MCF 10A (cell line): ENCODE measurements around the gene ATP5F1E. TPM values are rescaled to one million over a fixed set of nuclear protein-coding genes. Genes with fewer than 3 reads are reported as not detected.

Source experiments
- BruUV-seq: library from RNA; stranded (reverse); fragments of 400-500 nt; replicated peaks from 2 replicates; lab custom pipeline; 2021; lab: Mats Ljungman, UMichigan
- CTCF ChIA-PET: fragments of 300-600 bp; sonication (Branson Sonifier 250); formaldehyde crosslinking; extraction: SDS; loops from one replicate; lab custom pipeline; 2021; ENCODE audit warnings: antibody characterized with exemption, inconsistent platforms; lab: Yijun Ruan, JAX
- POLR2A ChIA-PET: fragments of 300-600, 350-650 bp; sonication (Branson Sonifier 250); formaldehyde crosslinking; extraction: SDS; loops from one replicate; lab custom pipeline; 2020; ENCODE audit warnings: antibody characterized with exemption, inconsistent platforms; lab: Yijun Ruan, JAX
- DNase-seq: peaks from one replicate; pipeline ENCODE4 v3.0.0-alpha.2; 2018; ENCODE audit not compliant: unreplicated experiment
- H3K27ac Mint-ChIP-seq: one replicate; pipeline ENCODE4 v1.8.0; 2022; ENCODE audit warnings: mild to moderate bottlenecking, low read depth, mixed read lengths; ENCODE audit not compliant: unreplicated experiment
- H3K27me3 Mint-ChIP-seq: one replicate; pipeline ENCODE4 v1.8.0; 2022; ENCODE audit warnings: mixed read lengths; ENCODE audit not compliant: insufficient read depth, unreplicated experiment
- H3K36me3 Mint-ChIP-seq: one replicate; pipeline ENCODE4 v1.8.0; 2022; ENCODE audit warnings: mild to moderate bottlenecking, moderate library complexity, mixed read lengths; ENCODE audit not compliant: insufficient read depth, unreplicated experiment
- H3K4me1 Mint-ChIP-seq: one replicate; pipeline ENCODE4 v1.8.0; 2022; ENCODE audit warnings: mixed read lengths; ENCODE audit not compliant: insufficient read depth, unreplicated experiment
- H3K4me3 Mint-ChIP-seq: one replicate; pipeline ENCODE4 v1.8.0; 2022; ENCODE audit warnings: mild to moderate bottlenecking, moderate library complexity, mixed read lengths; ENCODE audit not compliant: unreplicated experiment
- H3K9me3 Mint-ChIP-seq: one replicate; pipeline ENCODE4 v1.8.0; 2022; ENCODE audit warnings: mixed read lengths; ENCODE audit not compliant: unreplicated experiment
- intact Hi-C: fragments of 100-400 bp; cut with micrococcal nuclease; formaldehyde crosslinking; loops from 2 replicates; pipeline ENCODE4 v1.14.1; 2022
- total RNA-seq: library from RNA; stranded (reverse); gene quantifications from 2 replicates; pipeline ENCODE4 v1.2.3, GENCODE V29; 2022
- TF ChIP-seq, protein P1 (sequence below): fragments of 200-600 bp; IDR thresholded peaks from one replicate; pipeline ENCODE4 v1.8.0; 2022; ENCODE audit warnings: antibody characterized with exemption, mild to moderate bottlenecking; ENCODE audit not compliant: unreplicated experiment

Gene ATP5F1E
- total RNA-seq, 1 experiment from 2014 or later: 69.7 TPM

DNA sequence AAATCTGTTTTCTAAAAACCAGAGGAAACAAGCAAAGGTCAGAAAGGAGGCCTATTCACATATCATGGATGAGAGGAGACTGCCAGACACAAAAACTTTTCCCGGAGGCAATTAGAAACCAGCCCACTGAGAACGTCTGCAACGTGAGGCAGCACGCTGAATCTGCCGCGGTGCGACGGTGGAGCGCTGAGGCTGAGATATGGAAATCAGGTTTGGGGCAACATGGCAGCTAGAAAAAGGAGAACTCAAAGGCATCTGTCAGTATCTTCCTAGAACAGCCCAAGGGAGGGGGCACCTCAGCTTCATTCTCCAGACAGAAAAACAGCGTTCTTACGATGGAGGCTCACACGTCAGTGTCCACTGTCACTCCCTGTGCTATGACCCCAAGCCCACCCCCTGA, 5.3 kb upstream of the ATP5F1E start:
- TF ChIP-seq, protein P1, sequence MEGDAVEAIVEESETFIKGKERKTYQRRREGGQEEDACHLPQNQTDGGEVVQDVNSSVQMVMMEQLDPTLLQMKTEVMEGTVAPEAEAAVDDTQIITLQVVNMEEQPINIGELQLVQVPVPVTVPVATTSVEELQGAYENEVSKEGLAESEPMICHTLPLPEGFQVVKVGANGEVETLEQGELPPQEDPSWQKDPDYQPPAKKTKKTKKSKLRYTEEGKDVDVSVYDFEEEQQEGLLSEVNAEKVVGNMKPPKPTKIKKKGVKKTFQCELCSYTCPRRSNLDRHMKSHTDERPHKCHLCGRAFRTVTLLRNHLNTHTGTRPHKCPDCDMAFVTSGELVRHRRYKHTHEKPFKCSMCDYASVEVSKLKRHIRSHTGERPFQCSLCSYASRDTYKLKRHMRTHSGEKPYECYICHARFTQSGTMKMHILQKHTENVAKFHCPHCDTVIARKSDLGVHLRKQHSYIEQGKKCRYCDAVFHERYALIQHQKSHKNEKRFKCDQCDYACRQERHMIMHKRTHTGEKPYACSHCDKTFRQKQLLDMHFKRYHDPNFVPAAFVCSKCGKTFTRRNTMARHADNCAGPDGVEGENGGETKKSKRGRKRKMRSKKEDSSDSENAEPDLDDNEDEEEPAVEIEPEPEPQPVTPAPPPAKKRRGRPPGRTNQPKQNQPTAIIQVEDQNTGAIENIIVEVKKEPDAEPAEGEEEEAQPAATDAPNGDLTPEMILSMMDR: no peak
- DNase-seq: no peak
- ChIA-PET POLR2A (no interaction called here), CTCF (no interaction called here)
- peaks cover 8% of the 10 kb centered on the region for H3K9me3 Mint-ChIP-seq
- BruUV-seq: no TSS peak
- intact Hi-C loops: no loop called here
- no peak overlapping the region for H3K27ac Mint-ChIP-seq
- no peaks in the 10 kb centered on the region for H3K27me3 Mint-ChIP-seq
- H3K4me1 Mint-ChIP-seq: peaks cover 25% of the 10 kb centered on the region
- H3K36me3 Mint-ChIP-seq: peaks cover 71% of the 10 kb centered on the region
- H3K4me3 Mint-ChIP-seq: no peak overlapping the region

DNA sequence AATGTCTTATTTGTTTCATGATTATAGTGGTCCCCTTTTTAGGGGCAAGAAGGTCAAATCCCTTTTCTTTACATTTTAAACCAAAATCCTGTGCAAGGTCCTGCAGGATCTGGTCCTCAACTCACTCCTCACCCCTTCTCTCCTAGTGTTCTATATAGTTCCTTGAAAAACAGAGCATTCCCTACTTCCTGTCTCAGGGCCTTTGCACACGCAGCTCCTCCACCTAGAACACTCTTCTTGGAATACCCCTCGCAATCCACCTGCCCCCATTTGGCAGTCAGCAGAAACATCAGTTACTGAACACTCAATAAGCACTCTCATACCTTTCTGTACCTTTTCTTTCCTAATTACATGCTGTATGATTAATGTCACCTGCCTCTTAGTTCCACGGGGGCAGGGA, 3.2 kb upstream of the ATP5F1E start:
- intact Hi-C loops: no loop called here
- H3K36me3 Mint-ChIP-seq: peaks cover 72% of the 10 kb centered on the region
- H3K9me3 Mint-ChIP-seq: no peaks in the 10 kb centered on the region
- no peak for DNase-seq
- TF ChIP-seq, protein P1: no peak
- POLR2A ChIA-PET: no interaction called here
- H3K4me3 Mint-ChIP-seq: no peak overlapping the region
- no TSS peak for BruUV-seq
- no peaks in the 10 kb centered on the region for H3K27me3 Mint-ChIP-seq
- CTCF ChIA-PET: no interaction called here
- H3K27ac Mint-ChIP-seq: no peak overlapping the region
- H3K4me1 Mint-ChIP-seq: peaks cover 23% of the 10 kb centered on the region

DNA sequence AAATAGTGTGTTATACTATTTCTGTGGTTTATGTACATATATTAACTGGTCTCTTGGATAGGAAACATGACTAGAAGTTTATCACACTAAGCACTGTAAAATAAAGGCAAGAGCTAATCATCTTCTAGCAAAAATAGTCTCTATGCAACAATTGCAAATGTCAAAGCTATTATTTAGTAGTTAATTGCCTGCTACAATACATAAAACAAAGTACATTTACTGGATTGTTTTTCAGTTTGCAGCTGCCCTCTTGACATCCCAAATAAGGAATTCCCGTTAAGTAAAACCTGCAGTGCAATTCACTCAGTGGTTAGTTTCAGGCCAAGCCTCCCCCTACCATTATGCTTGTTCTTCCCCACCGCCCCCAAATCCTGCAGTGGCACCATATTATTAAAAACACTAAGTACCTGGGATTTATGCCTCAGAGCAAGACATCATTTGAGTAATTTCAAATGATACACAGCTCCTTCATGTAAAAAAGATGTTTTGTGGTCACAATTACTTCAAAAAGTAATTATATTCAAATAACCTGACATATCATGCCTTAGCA, 1.6 kb upstream of the ATP5F1E start:
- Mint-ChIP-seq H3K27me3 (no peaks in the 10 kb centered on the region), H3K27ac (no peak overlapping the region), H3K4me1 (peaks cover 20% of the 10 kb centered on the region), H3K9me3 (no peaks in the 10 kb centered on the region), H3K36me3 (peaks cover 84% of the 10 kb centered on the region), H3K4me3 (no peak overlapping the region)
- ChIA-PET CTCF (interaction anchor here (0.6 to 1.0 kb wide), 5 partner anchors 164 to 538 kb away, joined by 3 to 5 read pairs (median 3); no protein-coding TSS in a partner anchor), POLR2A (interaction anchor here (0.9 to 5.6 kb wide), 5 partner anchors 8 to 382 kb away, joined by 3 to 107 read pairs (median 25); partner anchors contain the start of genes PRELID3B and STX16)
- intact Hi-C loops: no loop called here
- TF ChIP-seq, protein P1: no peak
- BruUV-seq: no TSS peak
- no peak for DNase-seq

DNA sequence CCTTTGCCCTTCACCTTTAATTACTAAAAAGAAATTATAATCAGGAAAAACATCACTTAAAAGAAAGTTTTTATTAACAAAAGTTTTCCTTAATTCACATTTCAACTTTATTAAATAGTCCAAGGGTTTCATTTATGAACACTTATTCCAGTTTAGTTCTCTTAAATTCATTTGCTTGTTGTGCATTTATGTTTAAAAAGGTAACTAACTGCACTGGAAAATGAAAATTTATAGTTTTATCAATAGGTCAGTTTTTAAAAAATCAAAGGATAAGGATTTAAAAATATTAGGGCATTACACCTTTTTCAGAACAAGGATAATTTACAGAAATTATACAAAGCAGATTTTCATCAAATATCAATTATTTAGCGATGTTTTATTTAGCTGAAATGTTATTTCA, 958 bp upstream of the ATP5F1E start:
- H3K27ac Mint-ChIP-seq: peak overlapping the region; percentile 78
- H3K4me3 Mint-ChIP-seq: peak overlapping the region; percentile 90
- POLR2A ChIA-PET: interaction anchor here (0.9 to 5.6 kb wide), 14 partner anchors 9 to 907 kb away, joined by 3 to 107 read pairs (median 10); partner anchors contain the start of genes FAM217B, NELFCD, PPP1R3D and PRELID3B

More for the DNA sequence above, 958 bp upstream of the ATP5F1E start:
- H3K27me3 Mint-ChIP-seq: no peaks in the 10 kb centered on the region
- TF ChIP-seq, protein P1: no peak
- intact Hi-C loops: no loop called here
- H3K4me1 Mint-ChIP-seq: peaks cover 24% of the 10 kb centered on the region
- peaks cover 86% of the 10 kb centered on the region for H3K36me3 Mint-ChIP-seq
- CTCF ChIA-PET: interaction anchor here (0.6 to 1.0 kb wide), 4 partner anchors 163 to 538 kb away, joined by 3 to 5 read pairs (median 4); no protein-coding TSS in a partner anchor
- H3K9me3 Mint-ChIP-seq: no peaks in the 10 kb centered on the region
- no peak for DNase-seq
- no TSS peak for BruUV-seq
